Upper lobe of left lung (tissue), 4 donors: ENCODE results near the gene MTIF3.

Experiments used
- POLR2A ChIP-seq, 4 donors: fragments of 450-650 bp; IDR thresholded peaks; one replicate each; pipeline ENCODE4 v1.5.1; 2016 to 2017; ENCODE audit warnings: antibody characterized with exemption in 4 of 4, mild to moderate bottlenecking in 2 of 4
- TF ChIP-seq, protein P1 (sequence below), 6 experiments: fragments of 450-650 bp in 4 of 6; fragments of 200-600 bp in 2 of 6; sonication (generic) in 2 of 6; IDR thresholded peaks; one replicate each; pipeline ENCODE4 v1.5.1; 2016 to 2019; ENCODE audit warnings: antibody characterized with exemption in 6 of 6

DNA sequence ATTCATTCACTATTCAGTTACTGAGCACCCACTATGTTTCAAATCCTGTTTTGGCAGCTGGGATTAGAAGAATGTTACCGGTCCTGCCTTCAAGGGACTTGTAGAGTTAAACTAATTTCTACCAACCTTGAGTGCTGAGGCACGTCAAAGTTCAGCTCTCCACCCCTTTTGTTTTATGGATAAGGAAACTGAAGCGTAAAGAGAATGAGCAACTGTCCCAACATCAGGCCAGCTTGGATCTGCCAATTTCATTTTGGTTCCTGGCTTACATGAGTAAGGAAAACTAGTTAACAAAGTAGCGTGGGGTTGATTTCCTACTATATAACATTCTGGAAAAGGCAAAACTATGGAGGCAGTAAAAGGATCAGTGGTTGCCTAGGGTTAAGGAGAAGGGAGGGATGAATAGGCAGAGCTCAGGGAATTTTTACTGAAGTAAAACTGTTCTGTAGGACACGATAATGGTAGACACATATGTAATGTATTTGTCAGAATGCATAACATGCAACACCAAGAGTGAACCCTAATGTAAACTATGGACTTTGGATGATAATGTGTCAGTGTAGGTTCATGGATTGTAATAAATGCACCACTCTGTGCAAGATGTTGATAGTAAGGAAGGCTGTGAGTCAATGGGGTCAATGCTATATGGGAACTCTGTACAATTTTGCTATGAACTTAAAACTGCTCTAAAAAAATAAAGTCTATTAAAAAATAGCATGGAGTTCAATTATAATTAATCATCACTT lies 19.9 kb upstream of the MTIF3 start:
- TF ChIP-seq, protein P1, sequence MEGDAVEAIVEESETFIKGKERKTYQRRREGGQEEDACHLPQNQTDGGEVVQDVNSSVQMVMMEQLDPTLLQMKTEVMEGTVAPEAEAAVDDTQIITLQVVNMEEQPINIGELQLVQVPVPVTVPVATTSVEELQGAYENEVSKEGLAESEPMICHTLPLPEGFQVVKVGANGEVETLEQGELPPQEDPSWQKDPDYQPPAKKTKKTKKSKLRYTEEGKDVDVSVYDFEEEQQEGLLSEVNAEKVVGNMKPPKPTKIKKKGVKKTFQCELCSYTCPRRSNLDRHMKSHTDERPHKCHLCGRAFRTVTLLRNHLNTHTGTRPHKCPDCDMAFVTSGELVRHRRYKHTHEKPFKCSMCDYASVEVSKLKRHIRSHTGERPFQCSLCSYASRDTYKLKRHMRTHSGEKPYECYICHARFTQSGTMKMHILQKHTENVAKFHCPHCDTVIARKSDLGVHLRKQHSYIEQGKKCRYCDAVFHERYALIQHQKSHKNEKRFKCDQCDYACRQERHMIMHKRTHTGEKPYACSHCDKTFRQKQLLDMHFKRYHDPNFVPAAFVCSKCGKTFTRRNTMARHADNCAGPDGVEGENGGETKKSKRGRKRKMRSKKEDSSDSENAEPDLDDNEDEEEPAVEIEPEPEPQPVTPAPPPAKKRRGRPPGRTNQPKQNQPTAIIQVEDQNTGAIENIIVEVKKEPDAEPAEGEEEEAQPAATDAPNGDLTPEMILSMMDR (IDR thresholded peaks at IDR 0.05): no peak
- no peak for TF ChIP-seq POLR2A (IDR thresholded peaks at IDR 0.05)
